Activated T-cell treated with anti-CD3 and anti-CD28 coated beads, Interleukin-2, amount 50 U/mL, for 48 hours (primary cell): ENCODE measurements around the gene LRRC46.

Source experiments
- DNase-seq, 2 experiments: peaks; one replicate each; pipeline ENCODE4 v3.0.0-alpha.2; 2020

Gene LRRC46, protein sequence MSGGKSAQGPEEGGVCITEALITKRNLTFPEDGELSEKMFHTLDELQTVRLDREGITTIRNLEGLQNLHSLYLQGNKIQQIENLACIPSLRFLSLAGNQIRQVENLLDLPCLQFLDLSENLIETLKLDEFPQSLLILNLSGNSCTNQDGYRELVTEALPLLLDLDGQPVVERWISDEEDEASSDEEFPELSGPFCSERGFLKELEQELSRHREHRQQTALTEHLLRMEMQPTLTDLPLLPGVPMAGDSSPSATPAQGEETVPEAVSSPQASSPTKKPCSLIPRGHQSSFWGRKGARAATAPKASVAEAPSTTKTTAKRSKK

DNA sequence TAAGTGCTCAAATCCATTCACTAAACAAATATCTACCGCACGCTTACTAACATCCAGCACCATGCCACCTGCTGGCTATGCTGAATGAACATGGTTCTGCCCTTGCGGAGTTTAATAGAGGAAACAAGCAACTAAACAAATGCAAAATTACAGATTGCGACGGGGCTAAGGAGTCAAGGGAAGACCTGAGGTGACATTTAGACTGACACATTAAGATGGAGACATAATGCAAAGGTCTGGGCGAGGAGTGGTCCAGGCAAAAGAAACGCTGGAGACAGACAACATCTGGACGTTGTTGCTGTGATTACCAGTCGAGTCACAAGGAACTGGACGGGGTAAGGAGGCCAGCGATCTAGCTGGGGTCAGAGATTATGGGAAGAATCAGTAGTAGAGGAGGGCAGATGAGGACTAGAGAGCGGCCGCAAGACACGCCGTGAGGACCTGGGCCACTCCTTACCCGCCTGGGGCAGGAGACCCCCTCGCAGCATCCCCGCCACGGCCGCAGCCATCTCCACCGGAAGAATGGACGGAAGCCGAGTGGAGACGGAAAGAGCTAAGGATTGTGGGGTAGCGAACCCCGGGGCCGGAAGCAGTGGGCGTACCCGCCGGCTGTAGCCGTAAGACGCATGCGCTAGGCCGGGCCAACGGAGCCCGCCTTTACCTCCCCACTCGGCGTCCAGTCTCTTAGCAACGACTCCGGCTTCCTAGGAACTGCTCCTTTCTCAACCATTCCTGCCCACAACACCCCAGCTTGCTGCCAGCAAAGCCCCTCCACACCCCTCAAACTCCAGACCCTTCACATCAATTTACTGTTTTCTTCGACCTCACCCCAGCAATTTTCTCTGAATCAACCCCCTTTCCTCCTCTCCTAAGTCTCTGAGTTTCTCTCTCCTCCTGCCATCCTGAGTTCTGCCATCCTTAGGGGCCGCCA lies at the start of gene LRRC46, which contains the start of gene MRPL10:
Gene LRRC46, plus strand, starts transcription at position 668 of the 931 bp plus-strand sequence. CDS start 320 bp downstream, outside the sequence.
Gene MRPL10, minus strand, starts transcription at position 539 of the 931 bp plus-strand sequence. Its CDS starts 30 bp downstream, at position 509.
- peak; percentile 92 to 95 for DNase-seq

DNA sequence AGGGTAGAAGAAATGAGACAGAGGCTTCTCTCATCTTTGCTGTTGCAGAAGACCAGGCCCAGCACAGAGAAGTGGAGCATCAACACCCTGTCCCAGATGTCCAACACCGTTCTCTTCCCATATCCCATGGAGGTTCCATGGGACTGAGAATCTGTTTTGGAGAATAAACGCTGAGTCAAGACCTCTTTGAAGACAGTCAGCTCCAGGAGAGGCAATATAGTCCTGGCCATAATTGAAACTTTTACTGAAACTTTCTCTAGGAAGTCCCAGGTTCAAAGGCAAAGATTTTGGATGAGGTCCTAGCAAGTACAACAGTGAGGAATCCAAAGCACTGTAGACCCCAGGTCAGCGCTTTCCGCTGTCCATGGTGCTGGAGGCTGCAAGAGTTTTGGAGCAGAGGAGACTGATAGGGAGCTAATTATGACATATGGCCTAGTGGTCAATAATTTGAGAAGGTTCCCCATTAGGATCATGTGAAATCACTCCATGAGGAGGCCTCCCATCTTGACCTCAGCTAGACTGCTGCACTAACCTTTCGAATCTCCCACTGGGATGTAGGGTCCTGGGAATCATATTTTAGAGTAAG lies 45.8 kb upstream of the LRRC46 start:
- peak; percentile 32 to 53 for DNase-seq

DNA sequence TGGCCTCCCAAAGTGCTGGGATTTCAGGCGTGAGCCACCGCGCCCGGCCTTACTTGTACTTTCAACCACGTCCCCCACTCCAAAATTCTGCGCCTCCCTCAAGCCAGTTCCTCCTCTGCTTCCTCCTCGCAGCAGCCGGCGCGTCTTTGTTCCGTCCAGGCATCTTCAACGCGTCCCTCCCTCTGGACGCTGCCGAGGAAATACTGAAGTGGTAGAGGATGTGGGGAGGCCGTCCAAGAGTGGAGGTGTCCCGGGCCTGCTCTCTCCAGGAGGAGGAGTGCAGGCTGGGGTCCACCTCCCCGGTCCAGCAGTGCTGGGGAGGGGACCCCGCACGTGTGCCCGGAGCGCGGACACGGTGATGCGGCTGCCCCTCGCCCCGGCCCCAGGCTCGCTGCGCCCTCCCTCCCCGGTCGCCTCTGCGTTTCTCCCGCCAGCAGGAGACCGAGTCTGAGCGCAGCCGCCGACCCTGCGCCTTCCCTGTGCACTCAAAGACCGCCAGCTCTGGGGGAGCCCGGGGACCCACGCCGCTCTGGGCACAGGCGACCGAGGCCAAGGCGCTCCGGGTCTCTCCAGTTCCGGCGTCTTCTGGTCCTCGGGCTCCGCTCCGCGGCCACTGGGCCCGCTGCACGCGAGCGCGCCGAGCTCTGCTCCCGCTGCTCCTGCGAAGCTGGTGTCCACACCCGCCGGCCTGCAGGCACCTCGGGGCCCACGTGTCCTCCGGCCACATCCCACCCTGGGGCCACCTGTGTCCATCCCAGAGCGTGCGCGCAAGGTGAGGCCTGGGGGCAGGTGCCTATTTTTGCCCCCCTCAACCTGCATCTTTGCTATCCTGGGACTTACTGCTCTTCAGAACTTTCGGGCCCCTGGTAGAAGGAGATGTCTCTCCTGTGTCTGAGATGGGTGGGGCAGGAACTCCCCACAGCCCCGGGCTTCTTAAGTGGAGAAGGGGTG lies 41.6 kb upstream of the LRRC46 start:
- DNase-seq: peak; percentile 73 to 80

DNA sequence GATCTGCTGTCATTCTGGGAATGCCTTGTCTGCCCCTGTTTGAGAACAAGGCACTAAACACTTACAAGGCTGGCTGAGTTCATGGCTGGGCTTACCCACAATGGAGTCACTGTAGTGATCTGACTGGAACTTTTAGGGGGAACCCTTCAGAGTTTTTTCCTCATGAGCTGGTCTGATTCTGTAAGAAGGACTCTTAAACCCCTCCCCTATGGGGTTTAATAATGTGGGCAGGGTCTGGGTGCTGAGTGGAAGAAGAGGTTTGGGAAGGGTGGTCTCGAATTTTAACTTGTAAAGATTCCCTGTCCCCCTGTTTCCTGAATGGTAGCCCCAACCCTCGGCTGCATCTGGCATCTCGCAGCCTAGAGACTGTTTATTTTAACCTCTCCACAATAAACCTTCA lies 40.4 kb upstream of the LRRC46 start:
- no peak for DNase-seq

DNA sequence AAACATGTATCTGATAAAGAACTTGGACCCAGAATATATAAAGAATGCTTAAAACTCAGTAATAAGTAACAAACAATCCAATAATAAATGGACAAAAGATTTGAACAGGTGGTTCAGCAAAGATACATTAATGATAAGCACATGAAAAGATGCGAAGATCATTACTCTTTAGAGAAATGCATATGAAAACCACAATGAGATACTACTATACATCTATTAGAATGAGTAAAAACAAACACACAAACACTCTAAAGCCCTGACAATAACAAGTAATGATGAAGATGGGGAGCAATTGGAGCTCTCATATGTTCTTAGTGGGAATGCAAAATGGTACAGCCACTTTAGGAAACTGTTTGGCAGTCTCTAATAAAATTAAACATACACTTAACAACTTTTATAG lies 39.0 kb upstream of the LRRC46 start:
- no peak for DNase-seq

DNA sequence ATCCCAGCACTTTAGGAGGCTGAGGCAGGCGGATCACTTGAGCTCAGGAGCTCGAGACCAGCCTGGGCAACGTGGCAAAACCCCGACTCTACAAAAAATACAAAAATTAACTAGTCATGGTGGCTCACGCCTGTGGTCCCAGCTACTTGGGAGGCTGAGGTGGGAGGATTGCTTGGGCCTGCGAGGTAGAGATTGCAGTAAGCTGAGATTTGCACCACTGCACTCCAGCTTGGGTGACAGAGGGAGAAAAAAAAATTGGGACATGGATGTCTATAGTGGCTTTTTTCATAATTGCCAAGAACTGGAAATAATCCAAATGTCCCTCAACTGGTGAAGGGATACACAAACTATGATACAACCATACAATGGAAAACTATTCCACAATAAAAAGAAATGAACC lies 38.5 kb upstream of the LRRC46 start:
- no peak for DNase-seq

DNA sequence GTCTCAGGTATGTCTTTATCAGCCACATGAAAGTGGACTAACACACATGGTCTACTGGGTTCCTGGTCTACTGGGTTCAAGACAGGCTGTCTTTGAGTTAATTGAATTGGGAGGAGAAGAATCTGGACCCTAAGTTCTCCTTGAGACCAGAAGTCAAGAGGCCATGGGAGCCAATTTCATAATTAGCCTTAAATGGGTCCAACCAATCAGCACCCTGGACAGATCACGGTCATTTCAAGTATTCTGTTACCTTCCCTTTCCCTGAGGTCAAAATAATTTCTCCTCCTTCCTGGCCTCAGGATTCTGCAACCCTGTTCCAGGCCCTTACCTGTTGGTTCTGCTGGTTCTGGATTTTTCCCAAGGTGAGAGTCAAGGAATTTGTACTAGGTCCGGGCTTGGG lies 33.7 kb upstream of the LRRC46 start:
- DNase-seq: no peak

DNA sequence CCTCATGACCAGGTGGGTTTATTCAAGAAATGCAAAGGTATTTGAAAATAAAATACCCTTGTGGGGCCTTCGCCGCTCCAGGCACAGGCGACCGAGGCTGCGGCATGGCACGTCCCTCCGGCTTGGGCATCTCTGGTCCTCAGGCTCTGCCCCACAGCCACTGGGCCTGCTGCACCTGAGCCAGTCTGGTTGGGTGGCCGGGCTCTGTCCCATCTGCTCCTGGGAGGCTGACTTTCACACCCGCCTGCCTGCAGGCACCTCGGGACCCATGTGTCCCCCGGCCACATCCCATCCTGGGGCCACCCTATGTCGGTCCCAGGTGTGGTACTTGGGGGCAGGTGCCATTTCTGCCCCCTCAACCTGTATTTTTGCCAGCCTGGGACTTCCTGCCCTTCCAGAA lies 30.8 kb upstream of the LRRC46 start:
- DNase-seq: no peak

DNA sequence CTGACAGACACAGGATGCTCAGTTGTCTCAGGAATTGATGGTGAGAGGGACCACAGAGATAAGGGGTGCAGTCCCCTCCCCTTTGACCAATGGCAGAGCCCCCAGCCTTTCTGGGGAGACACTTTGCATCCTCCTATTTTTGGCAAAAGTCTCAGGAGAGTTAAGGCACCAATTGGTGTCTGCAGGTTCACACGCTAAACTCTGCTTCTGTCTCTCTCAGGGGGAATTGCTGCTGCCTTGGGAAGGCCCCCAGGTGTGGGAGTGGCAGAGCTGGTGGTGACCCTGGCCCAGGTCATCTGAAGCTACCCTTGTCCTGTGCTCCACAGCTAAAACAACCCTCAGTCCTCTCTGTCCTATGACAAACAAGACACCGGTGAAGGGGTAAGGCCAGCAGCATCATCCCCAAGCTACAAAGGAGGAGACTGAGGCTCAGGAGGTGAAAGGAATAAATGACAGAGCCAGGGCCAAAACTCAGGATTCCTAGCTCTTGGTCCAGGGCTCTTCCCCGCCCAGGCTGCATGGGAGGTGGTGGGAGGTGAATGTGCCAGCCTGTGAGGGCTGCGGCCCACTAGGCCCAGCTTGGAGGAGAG lies 30.2 kb upstream of the LRRC46 start:
- DNase-seq: no peak

DNA sequence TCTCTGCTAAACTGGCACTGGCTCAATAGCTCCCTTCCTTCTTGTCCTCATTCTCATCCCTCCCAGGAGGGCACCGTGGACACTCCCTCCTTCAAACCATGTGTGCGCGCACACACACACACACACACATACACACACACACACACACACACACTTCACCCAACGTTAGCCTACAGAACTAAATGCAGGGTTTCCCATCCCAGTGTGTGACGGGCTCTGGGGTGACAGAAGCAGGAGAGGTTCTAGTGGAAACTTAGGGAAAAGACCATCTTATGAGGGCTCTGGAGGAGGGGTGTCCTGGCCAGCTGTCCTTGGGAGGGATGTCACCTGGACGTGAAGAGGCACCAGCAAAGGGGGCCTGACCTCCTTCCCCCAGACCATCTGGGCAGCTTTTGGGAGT lies 29.6 kb upstream of the LRRC46 start:
- DNase-seq: no peak

GRCh38 chr17:47802341-47803022 lies 29.0 kb upstream of the LRRC46 start:
- peak; percentile 72 to 76 for DNase-seq

- no peak for DNase-seq
These were observed 28.3 kb upstream of the LRRC46 start for GRCh38 chr17:47803201-47803600.

DNA sequence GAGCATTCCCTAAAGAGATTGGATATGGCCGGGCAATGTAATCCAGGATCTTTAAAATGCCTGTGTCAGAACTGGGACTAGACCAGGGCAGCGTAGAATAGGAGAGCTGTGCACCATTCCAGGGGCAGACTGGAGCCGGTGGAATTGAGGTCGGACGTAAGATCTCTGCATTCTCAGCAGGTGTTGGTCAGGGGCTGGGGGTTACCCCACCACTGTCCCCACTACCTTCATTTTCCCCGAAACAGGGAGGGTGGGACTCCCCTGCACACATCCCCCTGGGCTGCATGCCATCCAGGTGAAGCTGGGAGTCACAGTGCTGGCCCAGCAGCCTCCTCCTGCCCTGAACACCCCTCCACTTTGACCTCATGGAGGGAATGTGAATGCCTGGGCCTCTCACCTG lies 27.7 kb upstream of the LRRC46 start:
- no peak for DNase-seq

- DNase-seq: no peak
These were observed 27.0 kb upstream of the LRRC46 start for GRCh38 chr17:47804461-47804860.

DNA sequence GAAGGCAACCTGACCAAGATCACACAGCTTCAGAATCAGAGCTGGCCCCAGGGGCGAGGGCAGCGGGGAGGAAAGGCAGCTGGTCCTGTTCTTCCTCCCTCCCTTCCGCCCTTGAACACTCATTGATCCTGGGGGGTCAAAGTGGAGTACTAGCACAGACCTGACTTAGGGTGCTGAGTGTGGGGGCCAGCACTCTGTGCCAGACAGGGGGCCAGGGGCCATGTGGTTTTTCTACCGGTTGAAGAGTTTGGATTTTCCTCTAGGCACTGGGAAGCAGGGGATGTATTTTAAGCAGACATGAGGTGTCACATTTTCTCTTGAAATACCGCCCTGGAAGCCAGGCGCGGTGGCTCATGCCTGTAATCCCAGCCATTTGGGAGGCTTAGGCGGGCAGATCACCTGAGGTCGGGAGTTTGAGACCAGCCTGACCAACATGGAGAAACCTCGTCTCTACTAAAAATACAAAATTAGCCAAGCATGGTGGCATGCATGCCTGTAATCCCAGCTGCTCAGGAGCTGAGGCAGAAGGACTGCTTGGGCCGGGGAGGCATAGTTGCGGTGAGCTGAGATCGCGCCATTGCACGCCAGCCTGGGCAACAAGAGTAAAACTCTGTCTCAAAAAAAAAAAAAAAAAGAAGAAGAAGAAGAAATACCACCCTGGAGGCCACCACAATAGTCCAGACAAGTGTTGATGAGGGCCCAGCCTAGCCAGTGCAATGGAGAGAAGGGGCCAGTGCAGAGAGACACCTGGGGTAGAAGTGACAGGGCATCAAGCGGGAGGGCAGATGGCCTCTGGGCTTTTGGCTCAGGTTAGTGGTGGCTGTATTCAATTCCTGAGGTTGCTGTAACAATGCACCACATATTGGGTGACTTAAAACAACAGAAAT lies 25.2 kb upstream of the LRRC46 start:
- no peak for DNase-seq

DNA sequence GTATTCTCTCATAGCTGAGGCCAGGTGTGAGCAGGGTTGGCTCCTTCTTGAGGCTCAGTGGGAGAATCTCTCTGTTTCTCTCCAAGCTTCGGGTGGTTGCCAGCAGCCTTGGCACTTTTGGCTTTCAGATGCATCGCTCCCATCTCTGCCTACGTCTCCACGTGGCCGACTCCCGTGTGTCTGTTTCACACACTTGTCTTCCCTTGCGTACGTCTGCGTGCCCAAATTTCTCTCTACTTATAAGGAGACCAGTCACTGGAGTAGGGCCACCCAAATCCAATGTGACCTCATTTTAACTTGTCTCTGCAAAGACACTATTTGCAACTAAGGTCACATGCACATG lies 24.6 kb upstream of the LRRC46 start:
- no peak for DNase-seq

- DNase-seq: no peak
These were observed 24.0 kb upstream of the LRRC46 start for GRCh38 chr17:47807421-47807820.

DNA sequence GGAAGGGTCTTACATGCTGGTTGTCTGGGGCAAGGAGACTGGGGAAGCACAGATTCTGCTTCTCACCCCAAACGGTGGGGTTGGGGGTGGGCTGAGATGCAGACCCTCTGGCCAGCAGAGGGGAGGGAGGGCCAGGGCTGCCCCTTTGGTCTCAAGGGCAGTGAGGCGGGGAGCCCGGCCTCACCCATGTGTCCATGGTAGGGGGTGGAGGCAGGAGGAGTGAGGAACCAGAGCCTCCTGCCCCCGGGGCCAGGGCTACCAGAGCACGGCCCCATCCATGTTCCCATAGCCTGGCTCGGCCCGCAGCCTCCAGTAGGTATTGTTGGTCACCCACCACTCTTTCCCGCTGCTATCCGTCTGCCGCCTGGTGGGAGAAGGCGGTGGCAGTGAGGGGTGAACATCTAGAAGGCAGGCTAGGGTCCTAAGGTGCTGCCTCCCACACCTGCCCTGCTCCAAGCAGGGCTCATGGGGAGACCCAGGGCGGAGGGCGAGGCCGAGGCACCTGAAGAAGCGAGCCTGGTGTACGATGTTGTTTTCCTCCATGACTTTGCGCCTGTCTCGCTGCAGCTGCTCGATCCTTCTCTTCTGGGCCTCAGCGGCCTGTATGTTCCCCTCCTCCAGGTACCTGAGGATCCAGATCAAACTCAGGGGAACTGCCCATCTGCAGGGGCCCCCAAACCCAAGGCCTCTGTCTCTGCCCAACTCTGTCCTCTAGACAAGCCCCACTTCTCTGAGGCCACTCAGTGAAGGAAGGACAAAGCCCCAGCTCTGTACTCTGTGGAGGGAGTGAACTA lies 23.2 kb upstream of the LRRC46 start:
- DNase-seq: no peak

DNA sequence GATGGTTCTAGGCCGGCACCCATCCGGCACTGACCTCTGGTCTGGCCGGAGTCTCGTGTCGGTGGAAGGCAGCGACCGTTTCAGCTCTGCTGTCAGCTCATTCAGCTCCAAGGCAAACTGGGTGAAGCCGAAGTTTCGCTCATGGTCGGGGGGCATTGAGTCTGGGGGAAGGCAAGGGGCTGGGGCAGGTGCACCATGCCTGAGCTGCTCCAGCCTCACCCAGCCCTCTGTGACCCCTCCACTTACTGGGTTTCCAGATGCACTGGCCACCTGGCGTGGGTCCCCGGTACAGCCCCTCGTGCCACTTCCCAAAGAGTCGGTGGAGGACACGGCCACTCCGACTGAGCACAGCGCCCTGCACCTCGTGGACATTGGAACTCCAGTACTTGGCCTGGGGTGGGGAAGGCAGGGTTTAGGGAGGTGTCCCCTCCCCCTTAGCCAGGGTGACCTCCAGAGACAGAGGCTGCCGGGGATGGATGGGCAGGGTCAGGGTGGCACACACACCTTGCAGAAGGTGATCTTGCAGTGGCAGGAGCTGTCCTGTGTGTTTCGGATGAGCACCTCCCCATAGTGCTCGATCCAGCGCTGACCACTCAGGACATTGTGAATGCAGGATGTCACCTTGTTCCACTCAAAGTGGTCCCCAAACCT lies 22.5 kb upstream of the LRRC46 start:
- DNase-seq: no peak
